SK-N-MC (cell line): Measurements from ENCODE around the gene KCNJ1.

Source experiments
- EZH2 ChIP-seq: fragments of 200-600 bp; sonication (generic); IDR thresholded peaks from one replicate; pipeline ENCODE4 v1.6.1; 2017; ENCODE audit warnings: antibody characterized with exemption
- FOXP2 ChIP-seq: optimal IDR thresholded peaks from 2 replicates; pipeline ENCODE3; 2011; ENCODE audit warnings: mild to moderate bottlenecking, moderate library complexity; ENCODE audit not compliant: insufficient read depth; ENCODE audit errors: extremely low read length, control extremely low read depth
- POLR2AphosphoS5 ChIP-seq: IDR thresholded peaks from 2 replicates; pipeline ENCODE4 v1.6.1; 2012; ENCODE audit warnings: mild to moderate bottlenecking, low read depth, low read length, borderline replicate concordance

DNA sequence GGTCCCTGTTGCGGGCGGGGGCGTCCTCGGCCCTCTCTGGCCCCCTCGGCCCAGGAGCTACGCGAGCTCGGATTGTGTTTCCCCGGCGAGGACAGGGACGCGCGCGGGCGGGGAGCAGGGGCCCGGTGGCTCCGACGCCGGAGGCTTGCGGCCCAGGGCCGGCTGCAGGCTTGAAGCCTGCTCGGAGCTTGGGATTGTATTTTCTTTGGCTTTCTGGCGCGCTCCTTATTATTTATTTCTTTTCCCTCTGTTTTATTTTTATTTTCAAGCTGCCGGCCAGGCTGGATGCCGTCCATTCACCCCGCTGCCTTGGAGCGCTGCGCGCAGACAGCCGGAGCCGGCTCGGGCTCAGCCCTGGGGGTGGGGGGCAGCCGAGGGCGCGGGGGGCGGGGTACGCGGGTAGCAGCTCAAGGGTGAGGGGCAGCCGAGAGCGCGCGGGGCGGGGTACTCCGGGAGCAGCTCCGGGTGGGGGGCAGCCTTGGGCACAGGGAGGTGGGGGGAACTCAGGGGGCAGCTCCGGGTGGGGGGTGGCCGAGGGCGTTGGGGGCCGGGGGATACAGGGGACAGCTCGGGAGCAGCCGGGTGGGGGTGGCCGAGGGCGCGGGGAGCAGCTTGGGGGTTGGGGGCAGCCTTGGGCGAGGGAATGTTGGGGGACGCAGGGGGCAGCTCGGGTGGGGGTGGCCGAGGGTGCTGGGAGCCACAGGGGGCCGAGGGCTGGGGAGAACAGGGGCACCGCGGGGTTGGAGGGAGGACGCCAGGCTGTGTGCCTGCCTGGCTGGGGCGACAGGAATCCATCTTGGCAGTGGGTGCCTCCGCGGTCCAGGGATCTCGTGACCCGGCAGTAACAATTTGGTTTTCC lies 42.7 kb downstream of the KCNJ1 start:
- TF ChIP-seq EZH2 (no peak), FOXP2 (no peak), POLR2AphosphoS5 (no peak)
